GM18499 (cell line): Measurements from ENCODE around the gene VSIG10L2.
"Not testable (repeated sequence)": the region's sequence is repeated elsewhere in the genome, so short reads cannot be mapped to it uniquely, and the experiment has no call there.

Source experiments
- ATAC-seq: cut with Tn5 transposase; IDR thresholded peaks from one replicate; pipeline ENCODE4 v1.9.1; 2021; ENCODE audit warnings: moderate number of reproducible peaks; ENCODE audit not compliant: insufficient read depth, unreplicated experiment

VSIG10L2 gene

DNA sequence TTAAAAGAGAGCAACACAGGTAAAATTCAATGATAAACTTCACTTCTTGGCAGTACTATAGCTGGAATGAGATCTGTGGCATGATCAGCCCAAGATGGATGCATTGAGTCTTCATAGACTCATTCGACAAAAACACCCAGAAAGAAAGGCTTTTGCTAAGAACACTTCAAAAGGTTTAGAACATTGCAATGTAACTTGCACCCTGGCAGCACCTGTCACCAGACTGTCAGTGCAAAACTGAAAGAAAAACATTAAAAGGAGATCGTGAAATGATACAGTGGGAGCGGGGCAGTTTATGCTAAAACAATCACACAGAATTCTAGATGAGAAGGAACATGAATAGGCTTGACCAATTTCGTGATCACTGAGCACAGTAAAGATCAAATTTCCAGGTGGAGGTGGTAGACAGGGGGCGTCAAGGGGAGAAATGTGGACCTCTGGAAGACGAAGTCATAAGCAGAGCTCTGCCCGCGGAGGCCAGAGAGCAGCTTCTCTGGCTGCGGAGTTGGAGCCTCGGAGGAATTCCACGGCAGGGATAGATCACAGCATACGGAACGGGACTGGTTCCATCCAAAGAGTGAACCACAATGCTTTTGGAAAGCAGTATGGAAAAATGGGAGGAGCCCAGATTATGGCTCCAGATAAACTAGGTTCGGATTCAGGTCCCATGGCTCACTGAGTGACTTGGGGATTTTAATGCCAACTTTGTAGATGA, 11.9 kb downstream of the VSIG10L2 start:
- no peak for ATAC-seq

DNA sequence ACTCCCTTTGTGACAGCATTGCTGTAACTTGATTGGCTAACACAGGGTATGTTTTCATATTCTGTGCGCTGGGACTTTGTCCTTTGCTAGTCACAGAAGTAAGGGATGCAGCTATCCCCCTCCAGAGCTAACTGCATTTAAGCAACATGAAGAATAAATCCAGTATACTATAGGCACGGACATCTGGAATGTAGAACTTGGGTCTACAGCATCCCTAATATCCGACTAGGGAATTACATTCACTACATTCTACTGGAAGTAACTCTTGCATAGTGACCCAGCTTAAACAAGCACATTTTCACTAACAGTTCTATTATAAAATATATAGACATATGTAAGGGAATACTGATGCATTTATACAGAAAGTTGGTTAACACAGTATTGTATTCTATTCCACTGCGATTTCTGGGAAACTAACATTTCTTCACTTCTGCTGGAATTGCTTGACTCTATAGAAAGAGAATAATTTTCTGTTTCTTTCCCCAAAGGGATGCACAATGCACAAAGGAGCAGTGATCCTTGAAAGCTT, 13.1 kb downstream of the VSIG10L2 start:
- no peak for ATAC-seq

GRCh38 chr11:125959511-125959910, 13.7 kb downstream of the VSIG10L2 start:
- ATAC-seq = no peak

DNA sequence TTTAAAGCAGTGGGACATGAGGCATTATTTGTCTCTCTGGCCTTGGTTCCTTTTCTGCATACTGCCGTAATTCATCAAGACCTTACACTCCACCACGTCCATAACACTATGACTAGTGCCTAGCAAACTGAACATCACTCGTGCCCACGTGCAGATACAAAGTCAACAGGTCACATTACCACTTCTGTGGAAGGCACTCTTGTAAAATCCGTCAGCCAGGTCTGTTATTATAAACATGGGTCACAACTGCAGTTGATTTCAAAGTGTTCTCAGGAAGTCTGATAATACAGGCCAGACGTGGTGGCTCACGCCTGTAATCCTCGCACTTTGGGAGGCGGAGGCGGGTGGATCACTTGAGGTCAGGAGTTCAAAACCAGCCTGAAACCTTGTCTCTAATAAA, 14.1 kb downstream of the VSIG10L2 start:
- no peak for ATAC-seq

GRCh38 chr11:125960771-125961170, 14.9 kb downstream of the VSIG10L2 start:
- ATAC-seq = no peak

DNA sequence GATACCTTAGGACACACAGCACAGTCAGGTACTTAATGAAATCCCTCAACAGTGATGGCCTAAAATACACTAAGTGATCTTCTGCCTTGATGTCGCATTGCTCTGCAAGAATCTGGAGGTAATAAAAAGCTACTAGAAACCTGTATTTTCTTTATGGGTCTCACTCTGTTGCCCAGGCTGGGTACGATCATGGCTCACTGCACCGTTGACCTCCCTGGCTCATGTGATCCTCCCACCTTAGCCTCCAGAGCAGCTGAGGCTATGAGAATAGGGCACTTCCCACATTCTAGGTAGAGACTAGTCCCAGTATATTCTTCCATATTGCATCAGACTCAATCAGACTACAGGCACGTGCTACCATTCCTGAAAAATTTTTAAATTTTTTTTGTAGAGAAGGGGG, 21.7 kb downstream of the VSIG10L2 start:
- ATAC-seq = no peak

- ATAC-seq = no peak
Measured at GRCh38 chr11:125968354-125968753, 22.5 kb downstream of the VSIG10L2 start.

- ATAC-seq = no peak
Measured at GRCh38 chr11:125971618-125972017, 25.8 kb downstream of the VSIG10L2 start.

DNA sequence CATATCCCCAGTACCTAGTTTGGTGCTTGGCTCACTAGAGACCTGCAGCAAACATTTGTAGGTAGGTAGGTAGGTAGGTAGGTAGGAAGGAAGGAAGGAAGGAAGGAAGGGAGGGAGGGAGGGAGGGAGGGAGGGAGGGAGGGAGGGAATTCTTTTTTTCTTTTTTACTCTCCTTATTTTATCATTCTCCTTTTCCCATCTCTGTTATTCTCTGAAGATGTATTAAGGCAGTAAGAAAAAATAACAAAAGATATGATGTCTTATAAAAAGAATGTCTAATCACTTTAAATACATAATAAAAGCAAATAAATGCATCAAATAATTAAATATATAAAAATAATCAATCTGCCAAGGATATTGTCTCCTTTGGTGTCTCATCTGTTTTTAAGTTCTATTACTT, 28.4 kb downstream of the VSIG10L2 start:
- ATAC-seq = no peak

- no peak for ATAC-seq
Measured at GRCh38 chr11:125975634-125976033, 29.8 kb downstream of the VSIG10L2 start.

DNA sequence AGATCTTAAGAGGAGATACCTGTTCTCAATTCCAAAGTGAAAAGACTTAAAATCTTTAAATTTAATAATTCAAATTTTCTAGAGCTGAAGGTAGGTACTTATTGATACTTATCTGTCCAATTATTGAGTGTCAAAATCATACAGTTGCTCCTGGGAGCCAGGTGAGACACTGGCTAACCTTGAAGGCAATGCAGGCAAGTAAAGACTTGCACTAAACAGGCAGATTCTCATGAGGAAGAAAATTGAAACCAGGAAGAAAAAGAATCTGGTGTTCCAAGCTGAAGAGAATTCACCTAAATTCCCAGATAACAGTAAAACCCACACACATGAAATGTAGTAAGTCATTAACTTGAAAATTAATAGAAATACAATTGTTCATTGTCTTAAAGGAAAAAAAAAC, 30.3 kb downstream of the VSIG10L2 start:
- no peak for ATAC-seq

DNA sequence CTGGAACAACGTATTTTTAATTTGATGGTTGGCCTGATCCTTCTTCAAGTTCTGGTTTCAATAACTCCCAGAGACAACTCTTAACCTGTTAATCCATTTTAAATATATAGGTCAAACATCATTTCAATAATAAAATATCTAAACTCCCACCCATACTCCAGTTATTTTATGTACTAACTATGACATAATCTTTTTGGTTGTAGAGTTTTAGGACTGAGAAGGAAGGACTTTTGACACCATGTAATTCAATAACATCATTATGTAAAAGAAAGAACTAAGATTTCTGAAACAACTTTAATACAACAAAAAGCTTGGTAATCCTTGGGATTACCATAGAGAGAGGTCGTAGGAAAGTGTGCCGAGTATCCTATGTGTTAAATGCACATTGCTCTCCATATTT, 31.5 kb downstream of the VSIG10L2 start:
- ATAC-seq = no peak

DNA sequence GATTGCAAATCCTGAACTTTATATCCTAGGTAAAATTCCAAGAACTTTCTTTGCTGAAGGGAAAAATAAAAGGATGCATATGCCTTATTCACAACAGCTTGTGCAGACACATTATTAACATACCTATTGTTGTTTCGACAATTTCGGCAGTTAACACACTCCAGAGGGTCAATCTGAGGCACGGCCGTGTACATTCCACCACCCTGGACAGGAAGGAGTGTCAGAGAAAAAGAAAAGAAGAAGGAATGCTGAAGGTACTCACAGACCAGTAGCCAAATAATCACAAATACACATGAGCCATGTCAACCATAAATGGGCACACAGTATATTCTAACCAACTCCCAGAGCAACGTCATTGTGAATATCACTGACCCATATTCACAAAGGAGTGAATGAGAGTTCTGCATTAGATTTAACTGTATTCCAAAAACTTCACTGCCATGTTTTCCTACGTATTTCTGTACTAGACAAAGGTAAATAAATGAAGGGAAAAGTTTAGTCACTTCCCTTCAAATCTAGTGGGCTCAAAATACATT, 32.4 kb downstream of the VSIG10L2 start:
- ATAC-seq = no peak

DNA sequence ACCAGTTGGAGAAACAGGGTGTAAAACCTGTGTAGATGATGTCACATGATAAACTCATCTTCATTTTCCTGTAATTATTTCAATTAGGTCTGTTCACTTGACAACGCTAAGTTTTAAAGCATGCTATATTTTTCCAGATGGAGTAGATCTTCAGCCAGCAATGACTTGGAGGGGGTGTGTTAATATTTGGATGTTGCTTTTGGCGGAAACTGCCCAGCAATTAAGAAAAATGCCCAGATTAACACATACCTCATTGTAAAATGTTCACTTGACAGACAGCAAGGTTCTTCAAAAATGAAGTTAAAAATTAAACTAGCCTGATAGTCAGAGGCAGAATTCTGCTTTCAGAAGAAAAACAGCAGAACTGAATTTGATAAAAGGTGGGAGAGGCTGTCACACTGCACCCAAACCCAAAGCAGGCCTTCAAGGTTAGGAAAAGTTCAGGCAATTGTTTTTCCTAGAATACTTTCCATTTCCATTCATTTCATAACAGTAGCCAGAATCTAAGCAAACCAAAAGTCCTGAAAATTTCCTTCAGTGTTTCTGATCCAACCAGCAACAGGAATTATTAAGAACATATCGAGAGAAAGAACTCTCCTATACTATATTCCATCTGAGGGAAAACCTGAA, 33.0 kb downstream of the VSIG10L2 start:
- no peak for ATAC-seq

- no peak for ATAC-seq
Measured at GRCh38 chr11:125979511-125979910, 33.7 kb downstream of the VSIG10L2 start.

DNA sequence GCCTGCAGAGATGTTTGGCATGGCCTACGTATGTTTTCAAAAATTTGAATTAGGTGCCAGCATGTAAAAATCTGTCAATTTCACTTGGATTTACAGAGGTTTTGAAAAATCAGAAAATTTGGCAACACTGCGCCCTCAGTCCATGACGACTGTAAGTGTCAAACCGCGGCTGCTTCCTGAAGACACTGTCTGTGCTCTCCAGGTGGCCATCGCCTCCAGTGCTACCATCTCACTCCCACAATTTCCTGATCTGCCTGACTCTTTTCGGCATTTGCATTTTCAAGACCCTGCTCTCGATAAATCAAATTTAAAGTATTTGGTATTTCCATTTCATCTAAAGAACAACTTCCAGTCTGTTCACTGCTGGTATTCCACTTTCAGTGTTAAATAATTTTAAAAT, 34.6 kb downstream of the VSIG10L2 start:
- no peak for ATAC-seq

DNA sequence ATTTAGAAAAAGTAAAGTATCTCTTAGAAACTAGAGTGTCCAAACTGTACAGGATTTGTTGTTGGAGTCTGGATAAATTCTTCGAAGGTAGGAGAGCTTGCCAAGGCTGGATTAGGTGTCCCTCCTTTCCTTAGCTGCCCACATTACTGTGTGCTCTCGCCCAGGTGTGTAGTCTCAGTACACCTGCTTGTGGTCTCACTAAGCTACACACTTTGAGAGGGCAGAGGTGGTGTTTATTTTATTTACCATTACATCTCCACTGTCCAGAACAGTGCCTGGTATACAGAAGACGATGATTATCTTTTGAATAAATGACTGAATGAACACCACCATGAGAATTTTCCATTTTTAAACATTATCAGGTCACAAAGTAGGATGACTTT, 36.5 kb downstream of the VSIG10L2 start:
- no peak for ATAC-seq

DNA sequence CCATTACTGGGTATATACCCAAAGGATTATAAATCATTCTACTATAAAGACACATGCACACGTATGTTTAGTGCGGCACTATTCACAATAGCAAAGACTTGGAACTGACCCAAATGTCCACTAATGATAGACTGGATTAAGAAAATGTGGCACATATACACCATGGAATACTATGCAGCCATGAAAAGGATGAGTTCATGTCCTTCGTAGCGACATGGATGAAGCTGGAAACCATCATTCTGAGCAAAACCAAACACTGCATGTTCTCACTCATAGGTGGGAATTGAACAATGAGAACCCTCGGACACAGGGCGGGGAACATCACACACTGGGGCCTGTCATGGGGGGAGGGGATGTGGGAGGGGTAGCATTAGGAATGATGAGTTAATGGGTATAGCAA, 40.1 kb downstream of the VSIG10L2 start:
- not testable (repeated sequence) for ATAC-seq

DNA sequence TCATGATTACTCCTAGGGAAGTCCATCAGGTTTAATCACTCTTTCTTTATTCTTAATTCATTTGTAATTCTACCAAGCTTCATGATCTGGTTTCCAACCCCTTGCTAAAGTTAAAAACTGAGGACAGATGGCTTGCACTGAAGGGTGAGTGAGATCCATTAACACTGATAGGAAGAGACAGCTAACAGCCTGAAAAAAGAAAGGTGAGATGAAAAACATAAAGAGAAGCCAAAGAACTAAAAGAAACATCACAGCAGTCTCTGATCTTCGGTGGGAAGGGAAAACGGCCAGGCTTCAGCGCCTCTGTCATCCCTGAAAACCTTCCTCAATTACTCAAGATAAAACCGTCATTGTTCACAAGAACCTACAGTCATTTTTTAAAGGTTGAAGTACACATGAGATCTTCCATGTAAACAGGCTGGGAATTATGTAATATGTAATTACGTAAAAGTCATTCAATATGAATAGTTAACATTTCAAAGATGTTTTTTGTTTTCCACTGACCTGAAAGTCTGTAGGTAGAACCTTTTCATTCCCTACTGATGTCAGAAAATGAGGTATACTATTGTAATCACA, 41.3 kb downstream of the VSIG10L2 start:
- ATAC-seq = no peak

DNA sequence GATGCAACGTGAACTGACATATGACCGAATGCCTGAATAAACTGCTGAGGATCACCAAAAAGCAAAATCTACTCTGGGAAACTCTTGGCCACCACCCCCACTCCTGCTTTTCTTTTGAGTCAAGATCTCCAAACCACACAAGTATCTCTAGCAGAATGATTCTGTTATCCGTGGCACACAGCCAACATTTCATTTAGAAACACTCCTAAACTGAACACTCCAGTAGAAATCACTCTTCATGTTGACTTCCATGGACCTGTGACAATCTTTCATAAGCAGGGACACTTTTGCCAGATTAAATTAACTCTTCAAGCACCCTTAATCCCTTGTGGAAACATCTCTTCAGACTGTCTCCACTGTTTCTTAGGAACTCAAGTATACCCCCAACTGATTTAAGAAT, 44.4 kb downstream of the VSIG10L2 start:
- ATAC-seq = no peak

GRCh38 chr11:125992893-125993292, 47.0 kb downstream of the VSIG10L2 start:
- ATAC-seq = no peak
